GM12878 (cell line): ENCODE measurements around the gene ERN2.

Source experiments
- EZH2 ChIP-seq: IDR thresholded peaks from 2 replicates; pipeline ENCODE4 v1.6.1; 2012; ENCODE audit warnings: low read depth, mild to moderate bottlenecking, control low read depth, inconsistent platforms, low read length, borderline replicate concordance; ENCODE audit not compliant: control insufficient read depth
- NFXL1 ChIP-seq: fragments of 450-650 bp; IDR thresholded peaks from 2 replicates; pipeline ENCODE4 v1.6.1; 2017; ENCODE audit warnings: antibody characterized with exemption, mild to moderate bottlenecking, borderline replicate concordance
- RFX5 ChIP-seq: IDR thresholded peaks from 2 replicates; pipeline ENCODE4 v1.6.1; 2011; ENCODE audit warnings: low read depth, low read length, improper control_type of control experiment
- SMC3 ChIP-seq: IDR thresholded peaks from 2 replicates; pipeline ENCODE4 v1.6.1; 2011; ENCODE audit warnings: low read length, improper control_type of control experiment, borderline replicate concordance
- ZNF274 ChIP-seq: IDR thresholded peaks from one replicate; pipeline ENCODE4 v1.8.0; 2011; ENCODE audit not compliant: insufficient read length, insufficient read depth
- TF ChIP-seq, protein P1 (sequence below): fragments of 450-650 bp; formaldehyde crosslinking; IDR thresholded peaks from 2 replicates; pipeline ENCODE4 v1.4.0; 2022; ENCODE audit warnings: mild to moderate bottlenecking, moderate library complexity

DNA sequence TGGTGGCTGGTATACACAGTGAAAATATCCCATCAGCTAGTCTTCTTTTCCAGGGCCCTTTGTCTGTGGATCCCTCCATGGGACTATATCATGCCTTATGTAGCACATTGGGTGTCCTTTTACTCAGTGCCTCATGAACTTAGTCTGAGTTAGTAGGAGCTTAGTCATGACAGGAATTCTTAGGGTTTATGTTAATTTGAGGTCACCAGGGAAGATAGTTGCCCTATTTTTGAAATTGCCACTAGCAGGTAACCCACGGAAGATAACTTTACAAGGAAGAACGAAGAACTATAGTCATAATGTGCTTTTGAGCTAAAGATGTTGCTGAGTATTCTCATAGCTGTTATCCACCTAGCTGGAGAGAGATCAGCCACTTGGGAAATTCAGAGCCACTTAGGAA, 49.1 kb downstream of the ERN2 start:
- TF ChIP-seq EZH2 = no peak
- no peak for TF ChIP-seq NFXL1
- TF ChIP-seq SMC3 = no peak
- no peak for TF ChIP-seq RFX5
- TF ChIP-seq ZNF274 = no peak
- TF ChIP-seq, protein P1, sequence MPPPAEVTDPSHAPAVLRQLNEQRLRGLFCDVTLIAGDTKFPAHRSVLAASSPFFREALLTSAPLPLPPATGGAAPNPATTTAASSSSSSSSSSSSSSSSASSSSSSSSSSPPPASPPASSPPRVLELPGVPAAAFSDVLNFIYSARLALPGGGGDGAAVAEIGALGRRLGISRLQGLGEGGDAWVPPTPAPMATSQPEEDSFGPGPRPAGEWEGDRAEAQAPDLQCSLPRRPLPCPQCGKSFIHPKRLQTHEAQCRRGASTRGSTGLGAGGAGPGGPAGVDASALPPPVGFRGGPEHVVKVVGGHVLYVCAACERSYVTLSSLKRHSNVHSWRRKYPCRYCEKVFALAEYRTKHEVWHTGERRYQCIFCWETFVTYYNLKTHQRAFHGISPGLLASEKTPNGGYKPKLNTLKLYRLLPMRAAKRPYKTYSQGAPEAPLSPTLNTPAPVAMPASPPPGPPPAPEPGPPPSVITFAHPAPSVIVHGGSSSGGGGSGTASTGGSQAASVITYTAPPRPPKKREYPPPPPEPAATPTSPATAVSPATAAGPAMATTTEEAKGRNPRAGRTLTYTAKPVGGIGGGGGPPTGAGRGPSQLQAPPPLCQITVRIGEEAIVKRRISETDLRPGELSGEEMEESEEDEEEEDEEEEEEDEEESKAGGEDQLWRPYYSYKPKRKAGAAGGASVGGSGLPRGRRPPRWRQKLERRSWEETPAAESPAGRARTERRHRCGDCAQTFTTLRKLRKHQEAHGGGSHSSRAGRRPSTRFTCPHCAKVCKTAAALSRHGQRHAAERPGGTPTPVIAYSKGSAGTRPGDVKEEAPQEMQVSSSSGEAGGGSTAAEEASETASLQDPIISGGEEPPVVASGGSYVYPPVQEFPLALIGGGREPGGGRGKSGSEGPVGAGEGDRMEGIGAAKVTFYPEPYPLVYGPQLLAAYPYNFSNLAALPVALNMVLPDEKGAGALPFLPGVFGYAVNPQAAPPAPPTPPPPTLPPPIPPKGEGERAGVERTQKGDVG (CRISPR knock-in tag) = no peak
